Retinal pigment epithelial cell (primary cell): ENCODE results near the gene ADCYAP1R1.

ENCODE experiments used
- DNase-seq: peaks from one replicate; pipeline ENCODE4 v3.0.0-alpha.2; 2010; ENCODE audit warnings: low read depth
- H3K4me3 ChIP-seq: 2 replicates; pipeline ENCODE4 v1.5.1; 2011; ENCODE audit warnings: mild to moderate bottlenecking, low read length, control low read depth, moderate library complexity
- TF ChIP-seq, protein P1 (sequence below): conservative IDR thresholded peaks from 2 replicates; pipeline ENCODE4 v1.5.1; 2011; ENCODE audit warnings: low read depth, low read length, control low read depth, inconsistent platforms

ADCYAP1R1 gene

GRCh38 chr7:31106303-31107105 is 54.4 kb downstream of the ADCYAP1R1 start:
- DNase-seq: no peak
- no peak overlapping the region for H3K4me3 ChIP-seq
- TF ChIP-seq, protein P1, sequence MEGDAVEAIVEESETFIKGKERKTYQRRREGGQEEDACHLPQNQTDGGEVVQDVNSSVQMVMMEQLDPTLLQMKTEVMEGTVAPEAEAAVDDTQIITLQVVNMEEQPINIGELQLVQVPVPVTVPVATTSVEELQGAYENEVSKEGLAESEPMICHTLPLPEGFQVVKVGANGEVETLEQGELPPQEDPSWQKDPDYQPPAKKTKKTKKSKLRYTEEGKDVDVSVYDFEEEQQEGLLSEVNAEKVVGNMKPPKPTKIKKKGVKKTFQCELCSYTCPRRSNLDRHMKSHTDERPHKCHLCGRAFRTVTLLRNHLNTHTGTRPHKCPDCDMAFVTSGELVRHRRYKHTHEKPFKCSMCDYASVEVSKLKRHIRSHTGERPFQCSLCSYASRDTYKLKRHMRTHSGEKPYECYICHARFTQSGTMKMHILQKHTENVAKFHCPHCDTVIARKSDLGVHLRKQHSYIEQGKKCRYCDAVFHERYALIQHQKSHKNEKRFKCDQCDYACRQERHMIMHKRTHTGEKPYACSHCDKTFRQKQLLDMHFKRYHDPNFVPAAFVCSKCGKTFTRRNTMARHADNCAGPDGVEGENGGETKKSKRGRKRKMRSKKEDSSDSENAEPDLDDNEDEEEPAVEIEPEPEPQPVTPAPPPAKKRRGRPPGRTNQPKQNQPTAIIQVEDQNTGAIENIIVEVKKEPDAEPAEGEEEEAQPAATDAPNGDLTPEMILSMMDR: no peak

DNA sequence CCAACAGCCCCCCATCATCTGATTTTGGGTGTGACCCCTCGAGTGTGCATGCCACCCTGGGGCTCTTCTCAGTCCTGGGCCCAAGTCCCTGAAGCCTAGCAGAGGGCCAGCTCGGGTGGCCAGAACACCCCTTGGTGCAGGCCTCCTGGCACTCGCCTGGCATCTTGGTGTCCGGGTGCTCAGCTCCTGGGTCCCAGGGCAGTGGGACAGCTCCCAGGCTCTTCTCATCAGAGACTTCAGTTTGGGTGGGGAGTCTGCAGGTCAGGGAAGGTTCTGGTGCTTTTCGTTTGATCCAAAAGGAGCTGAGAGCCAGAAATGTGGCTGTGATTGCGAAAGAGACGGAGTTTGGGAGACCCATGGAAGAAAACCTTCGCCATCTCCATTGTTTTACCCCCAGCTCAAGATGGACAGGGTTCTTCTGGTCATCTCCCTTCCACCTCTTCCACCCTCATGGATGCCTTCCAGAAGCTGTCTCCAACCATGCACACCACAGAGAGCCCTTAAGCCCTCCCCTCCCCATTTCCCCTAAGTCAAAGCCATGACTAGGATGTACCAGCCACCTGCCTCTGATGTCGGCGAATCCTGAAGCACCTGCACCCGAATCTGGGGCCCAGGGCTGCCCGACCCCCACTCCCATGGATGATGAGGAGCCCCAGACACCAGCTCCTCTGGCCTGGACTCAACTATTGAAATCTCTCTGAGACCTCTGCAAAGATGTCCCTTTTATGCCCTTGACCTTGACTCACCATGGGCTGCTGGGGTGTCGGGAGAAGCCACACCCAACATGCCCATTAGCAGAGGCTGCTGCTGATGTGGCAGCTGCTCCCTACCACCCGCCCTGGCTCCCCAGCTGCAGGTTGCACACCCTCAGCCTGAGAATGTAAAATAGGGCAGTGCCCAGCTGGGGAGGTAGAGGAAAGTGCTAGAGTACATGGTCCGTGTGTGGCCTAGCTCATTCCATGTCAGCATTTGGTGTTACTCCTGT is 55.3 kb downstream of the ADCYAP1R1 start:
- TF ChIP-seq, protein P1: no peak
- no peak overlapping the region for H3K4me3 ChIP-seq
- DNase-seq: no peak

GRCh38 chr7:31108097-31108657 is 56.1 kb downstream of the ADCYAP1R1 start:
- no peak for DNase-seq
- no peak overlapping the region for H3K4me3 ChIP-seq
- TF ChIP-seq, protein P1: no peak

DNA sequence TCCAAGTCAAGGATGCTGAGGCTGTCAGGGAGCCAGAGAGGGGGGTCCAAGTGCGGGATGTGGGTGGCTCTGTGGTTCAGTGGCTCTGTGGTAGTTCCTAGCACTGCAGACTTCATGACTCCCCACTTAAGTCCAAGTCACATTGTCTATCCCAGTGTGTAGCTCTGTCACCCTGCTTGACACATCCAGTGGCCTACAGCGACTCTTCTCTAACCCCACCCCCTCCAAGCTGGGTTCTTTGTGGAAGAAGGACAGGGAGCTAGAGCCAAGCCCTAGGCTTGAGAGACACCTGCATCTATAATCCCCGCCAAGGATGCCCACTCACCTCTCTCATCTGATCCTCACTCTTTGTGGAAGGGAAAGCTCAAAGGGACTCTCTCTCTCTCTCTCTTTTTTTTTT is 57.6 kb downstream of the ADCYAP1R1 start:
- DNase-seq: no peak
- no peak overlapping the region for H3K4me3 ChIP-seq
- TF ChIP-seq, protein P1: no peak

- H3K4me3 ChIP-seq: no peak overlapping the region
- no peak for DNase-seq
- TF ChIP-seq, protein P1: no peak
Measured at GRCh38 chr7:31110331-31111108, 58.4 kb downstream of the ADCYAP1R1 start.

- no peak overlapping the region for H3K4me3 ChIP-seq
- DNase-seq: no peak
- TF ChIP-seq, protein P1: no peak
Measured at GRCh38 chr7:31111109-31111451, 59.0 kb downstream of the ADCYAP1R1 start.
